Kidney epithelial cell (primary cell): ENCODE data around the gene PRRT3. TPM values are rescaled to one million over a fixed set of nuclear protein-coding genes. Genes with fewer than 3 reads are reported as not detected.

Source experiments
- DNase-seq: peaks from one replicate; pipeline ENCODE4 v3.0.0-alpha.2; 2010; ENCODE audit warnings: low read depth
- H3K27me3 ChIP-seq: 2 replicates; pipeline ENCODE4 v1.6.0; 2011; ENCODE audit warnings: low read length; ENCODE audit not compliant: control insufficient read depth, insufficient read depth
- H3K36me3 ChIP-seq: 2 replicates; pipeline ENCODE4 v1.5.1; 2011; ENCODE audit warnings: low read length; ENCODE audit not compliant: control insufficient read depth, insufficient read depth
- H3K4me3 ChIP-seq: 2 replicates; pipeline ENCODE4 v1.5.1; 2011; ENCODE audit warnings: low read depth, mild to moderate bottlenecking, control low read depth, low read length
- total RNA-seq: library from RNA; depleted of rRNA; stranded (reverse); fragments of >200 nt; gene quantifications from 2 replicates; pipeline ENCODE4 v1.2.3, GENCODE V29; 2015
- TF ChIP-seq, protein P1 (sequence below): IDR thresholded peaks from 2 replicates; pipeline ENCODE4 v1.5.1; 2011; ENCODE audit warnings: mild to moderate bottlenecking, moderate library complexity, low read length, control low read depth, inconsistent platforms; ENCODE audit not compliant: insufficient read depth, poor library complexity, severe bottlenecking

The PRRT3 gene
- total RNA-seq, 1 donor from 2014 or later = 2.1 TPM

DNA sequence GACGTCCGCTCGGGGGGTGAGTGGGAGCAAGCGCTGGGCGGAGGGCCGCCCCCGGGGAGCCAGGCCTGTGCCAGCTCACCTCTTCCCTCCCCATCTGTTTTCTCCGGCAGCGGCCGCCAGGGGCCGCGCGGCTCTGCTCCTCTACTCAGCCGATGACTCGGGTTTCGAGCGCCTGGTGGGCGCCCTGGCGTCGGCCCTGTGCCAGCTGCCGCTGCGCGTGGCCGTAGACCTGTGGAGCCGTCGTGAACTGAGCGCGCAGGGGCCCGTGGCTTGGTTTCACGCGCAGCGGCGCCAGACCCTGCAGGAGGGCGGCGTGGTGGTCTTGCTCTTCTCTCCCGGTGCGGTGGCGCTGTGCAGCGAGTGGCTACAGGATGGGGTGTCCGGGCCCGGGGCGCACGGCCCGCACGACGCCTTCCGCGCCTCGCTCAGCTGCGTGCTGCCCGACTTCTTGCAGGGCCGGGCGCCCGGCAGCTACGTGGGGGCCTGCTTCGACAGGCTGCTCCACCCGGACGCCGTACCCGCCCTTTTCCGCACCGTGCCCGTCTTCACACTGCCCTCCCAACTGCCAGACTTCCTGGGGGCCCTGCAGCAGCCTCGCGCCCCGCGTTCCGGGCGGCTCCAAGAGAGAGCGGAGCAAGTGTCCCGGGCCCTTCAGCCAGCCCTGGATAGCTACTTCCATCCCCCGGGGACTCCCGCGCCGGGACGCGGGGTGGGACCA, 19.2 kb downstream of the PRRT3 start:
- Histone ChIP-seq H3K27me3 (no peaks in the 10 kb centered on the region), H3K36me3 (peaks cover 6% of the 10 kb centered on the region), H3K4me3 (peak overlapping the region; percentile 68)
- DNase-seq = no peak
- TF ChIP-seq, protein P1, sequence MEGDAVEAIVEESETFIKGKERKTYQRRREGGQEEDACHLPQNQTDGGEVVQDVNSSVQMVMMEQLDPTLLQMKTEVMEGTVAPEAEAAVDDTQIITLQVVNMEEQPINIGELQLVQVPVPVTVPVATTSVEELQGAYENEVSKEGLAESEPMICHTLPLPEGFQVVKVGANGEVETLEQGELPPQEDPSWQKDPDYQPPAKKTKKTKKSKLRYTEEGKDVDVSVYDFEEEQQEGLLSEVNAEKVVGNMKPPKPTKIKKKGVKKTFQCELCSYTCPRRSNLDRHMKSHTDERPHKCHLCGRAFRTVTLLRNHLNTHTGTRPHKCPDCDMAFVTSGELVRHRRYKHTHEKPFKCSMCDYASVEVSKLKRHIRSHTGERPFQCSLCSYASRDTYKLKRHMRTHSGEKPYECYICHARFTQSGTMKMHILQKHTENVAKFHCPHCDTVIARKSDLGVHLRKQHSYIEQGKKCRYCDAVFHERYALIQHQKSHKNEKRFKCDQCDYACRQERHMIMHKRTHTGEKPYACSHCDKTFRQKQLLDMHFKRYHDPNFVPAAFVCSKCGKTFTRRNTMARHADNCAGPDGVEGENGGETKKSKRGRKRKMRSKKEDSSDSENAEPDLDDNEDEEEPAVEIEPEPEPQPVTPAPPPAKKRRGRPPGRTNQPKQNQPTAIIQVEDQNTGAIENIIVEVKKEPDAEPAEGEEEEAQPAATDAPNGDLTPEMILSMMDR = peak; percentile 76

DNA sequence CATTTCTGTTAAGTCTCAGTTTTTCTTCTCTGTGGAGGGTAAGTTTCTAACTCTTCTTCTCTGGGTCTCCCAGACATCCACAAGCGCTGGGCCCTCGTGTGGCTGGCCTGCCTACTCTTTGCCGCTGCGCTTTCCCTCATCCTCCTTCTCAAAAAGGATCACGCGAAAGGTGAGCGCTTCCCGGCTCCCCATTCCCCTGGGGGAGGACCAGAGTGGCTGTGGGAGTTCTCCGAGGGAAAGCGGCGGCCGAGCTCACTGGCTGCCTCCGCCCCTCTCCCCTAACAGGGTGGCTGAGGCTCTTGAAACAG, 19.7 kb downstream of the PRRT3 start:
- H3K36me3 ChIP-seq = peaks cover 2% of the 10 kb centered on the region
- peak overlapping the region; percentile 68 for H3K4me3 ChIP-seq
- no peak for DNase-seq
- TF ChIP-seq, protein P1 = no peak
- no peaks in the 10 kb centered on the region for H3K27me3 ChIP-seq

DNA sequence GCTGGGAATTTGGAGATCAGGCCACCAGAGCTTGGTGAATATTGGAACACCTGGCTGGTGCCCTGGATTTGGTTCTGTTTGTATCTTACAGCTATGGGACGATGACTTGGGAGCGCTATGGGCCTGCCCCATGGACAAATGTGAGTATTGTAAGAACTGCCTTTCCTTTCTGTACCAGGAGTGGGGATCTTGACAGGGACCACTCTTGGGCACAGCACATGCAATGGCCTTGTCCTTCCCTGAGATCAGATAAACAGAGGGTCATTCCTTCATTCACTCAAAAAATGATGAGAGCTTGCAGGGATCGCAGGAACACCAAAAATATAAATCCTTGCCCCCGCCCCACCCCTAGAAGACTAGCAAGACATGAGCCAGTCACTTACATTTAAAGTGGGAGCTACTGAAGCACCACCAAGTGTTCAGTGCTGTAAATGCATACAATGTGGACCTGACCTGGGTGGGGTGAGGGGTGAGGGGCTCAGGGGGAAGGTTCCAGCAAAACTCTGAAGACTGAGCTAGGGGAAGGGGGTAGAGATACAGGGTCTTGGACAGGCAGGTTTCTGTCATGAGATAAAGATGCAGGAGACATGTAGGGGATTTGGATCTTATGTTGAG, 21.3 kb downstream of the PRRT3 start:
- H3K27me3 ChIP-seq = no peaks in the 10 kb centered on the region
- H3K36me3 ChIP-seq = peaks cover 1% of the 10 kb centered on the region
- TF ChIP-seq, protein P1 = no peak
- H3K4me3 ChIP-seq = no peak overlapping the region
- DNase-seq = no peak

DNA sequence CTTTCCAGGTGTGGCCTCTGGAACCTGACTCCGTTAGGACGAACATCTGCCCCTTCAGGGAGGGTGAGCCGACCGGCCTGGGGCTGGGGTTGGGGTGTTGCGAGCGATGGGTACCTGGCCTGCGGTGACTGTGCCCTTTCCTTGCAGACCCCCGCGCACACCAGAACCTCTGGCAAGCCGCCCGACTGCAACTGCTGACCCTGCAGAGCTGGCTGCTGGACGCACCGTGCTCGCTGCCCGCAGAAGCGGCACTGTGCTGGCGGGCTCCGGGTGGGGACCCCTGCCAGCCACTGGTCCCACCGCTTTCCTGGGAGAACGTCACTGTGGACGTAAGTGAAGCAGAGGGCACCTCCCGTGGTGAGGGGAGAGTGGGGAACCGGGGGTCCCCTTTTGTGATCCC, 24.1 kb downstream of the PRRT3 start:
- Histone ChIP-seq H3K36me3 (no peaks in the 10 kb centered on the region), H3K27me3 (no peaks in the 10 kb centered on the region), H3K4me3 (no peak overlapping the region)
- no peak for DNase-seq
- TF ChIP-seq, protein P1 = no peak

DNA sequence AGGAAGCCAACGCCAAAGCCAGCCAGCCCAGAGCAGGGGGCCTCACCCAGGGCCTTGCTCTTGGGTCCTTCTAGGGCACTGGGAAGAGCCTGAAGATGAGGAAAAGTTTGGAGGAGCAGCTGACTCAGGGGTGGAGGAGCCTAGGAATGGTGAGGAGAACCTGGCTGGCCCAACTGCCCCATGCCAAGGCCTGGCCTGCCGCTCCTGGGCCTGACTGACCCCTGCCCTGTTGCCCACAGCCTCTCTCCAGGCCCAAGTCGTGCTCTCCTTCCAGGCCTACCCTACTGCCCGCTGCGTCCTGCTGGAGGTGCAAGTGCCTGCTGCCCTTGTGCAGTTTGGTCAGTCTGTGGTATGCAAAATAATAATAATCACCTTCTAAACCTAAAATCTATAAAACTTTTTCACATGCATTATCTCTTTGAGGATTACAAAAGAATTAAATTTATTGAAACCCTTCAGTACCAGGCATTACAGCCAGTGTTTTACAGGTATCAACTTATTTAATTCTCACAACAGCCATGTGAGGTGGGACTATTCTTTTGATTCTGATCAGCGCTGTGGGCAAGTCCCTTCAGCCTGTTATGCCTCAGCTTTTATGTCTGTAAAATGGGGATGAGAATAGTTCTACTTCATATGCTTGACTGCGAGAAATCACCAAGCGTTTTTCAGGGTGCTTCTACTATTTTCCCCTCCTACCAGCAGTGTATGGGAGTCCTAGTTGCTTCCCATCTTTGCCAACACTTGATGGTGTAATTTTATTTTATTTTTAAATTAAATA, 33.8 kb downstream of the PRRT3 start:
- Histone ChIP-seq H3K36me3 (no peaks in the 10 kb centered on the region), H3K4me3 (no peak overlapping the region), H3K27me3 (no peaks in the 10 kb centered on the region)
- no peak for DNase-seq
- TF ChIP-seq, protein P1 = no peak

DNA sequence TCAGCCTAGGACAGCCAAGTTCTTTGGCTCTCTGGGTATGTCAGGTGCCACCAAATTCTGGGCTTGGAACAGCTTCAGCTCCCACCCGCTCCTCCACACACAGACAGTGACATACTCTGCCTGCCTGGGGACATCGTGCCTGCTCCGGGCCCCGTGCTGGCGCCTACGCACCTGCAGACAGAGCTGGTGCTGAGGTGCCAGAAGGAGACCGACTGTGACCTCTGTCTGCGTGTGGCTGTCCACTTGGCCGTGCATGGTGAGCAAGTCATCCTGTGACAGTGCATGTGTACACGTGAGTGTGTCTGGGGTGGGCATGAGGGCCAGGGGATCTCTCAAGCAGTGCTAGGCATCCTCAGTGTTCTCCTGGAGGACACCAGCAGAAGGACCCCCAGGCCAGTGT, 34.4 kb downstream of the PRRT3 start:
- H3K4me3 ChIP-seq = no peak overlapping the region
- H3K27me3 ChIP-seq = no peaks in the 10 kb centered on the region

More for the DNA sequence above, 34.4 kb downstream of the PRRT3 start:
- no peak for DNase-seq
- TF ChIP-seq, protein P1 = no peak
- H3K36me3 ChIP-seq = no peaks in the 10 kb centered on the region
